22Rv1 (cell line): ENCODE measurements around the gene TUBB6.

Experiments used
- CTCF ChIP-seq: fragments of 450-650 bp; IDR thresholded peaks from 2 replicates; pipeline ENCODE4 v1.5.1; 2017; ENCODE audit warnings: mild to moderate bottlenecking
- ZFX ChIP-seq: fragments of 450-650 bp; IDR thresholded peaks from 2 replicates; pipeline ENCODE4 v1.6.1; 2017; ENCODE audit warnings: antibody characterized with exemption, borderline replicate concordance

- TF ChIP-seq CTCF: no peak
- TF ChIP-seq ZFX: no peak
These were observed 11.6 kb upstream of the TUBB6 start for GRCh38 chr18:12296457-12296856.
